Stimulated activated CD8-positive, alpha-beta memory T cell treated with anti-CD3 and anti-CD28 coated beads, Interleukin-12 subunit alpha, Interleukin-12 subunit beta, amount 100 ng/mL, for 24 hours (primary cell): ENCODE results near the gene SERPINB13.

Experiments used
- DNase-seq: peaks from one replicate; pipeline ENCODE4 v3.0.0-alpha.2; 2020; ENCODE audit errors: extremely low read depth

Gene SERPINB13, protein sequence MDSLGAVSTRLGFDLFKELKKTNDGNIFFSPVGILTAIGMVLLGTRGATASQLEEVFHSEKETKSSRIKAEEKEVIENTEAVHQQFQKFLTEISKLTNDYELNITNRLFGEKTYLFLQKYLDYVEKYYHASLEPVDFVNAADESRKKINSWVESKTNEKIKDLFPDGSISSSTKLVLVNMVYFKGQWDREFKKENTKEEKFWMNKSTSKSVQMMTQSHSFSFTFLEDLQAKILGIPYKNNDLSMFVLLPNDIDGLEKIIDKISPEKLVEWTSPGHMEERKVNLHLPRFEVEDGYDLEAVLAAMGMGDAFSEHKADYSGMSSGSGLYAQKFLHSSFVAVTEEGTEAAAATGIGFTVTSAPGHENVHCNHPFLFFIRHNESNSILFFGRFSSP

DNA sequence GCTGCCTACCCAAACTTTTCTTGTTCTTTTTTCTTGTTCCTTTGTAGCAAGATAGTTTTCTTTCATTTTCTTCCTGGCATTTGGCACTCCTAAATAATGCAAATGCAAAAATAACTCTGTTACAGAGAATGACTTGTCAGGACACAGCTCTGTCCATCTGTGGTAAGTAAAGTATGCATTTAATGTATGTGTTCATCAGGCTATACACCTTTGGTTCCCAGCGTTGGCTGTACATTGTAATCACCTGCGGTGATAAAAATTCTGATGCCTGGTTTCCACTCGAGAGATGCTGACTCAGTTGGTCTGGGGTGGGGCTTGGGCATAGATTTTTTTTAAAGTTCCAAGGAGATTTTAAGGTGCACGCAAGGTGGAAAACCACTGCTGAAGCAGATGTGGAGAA is at the start of gene SERPINB13:
Gene SERPINB13 (plus strand): TSS at position 378 of the 400 bp plus-strand sequence. CDS start 1,325 bp downstream, outside the sequence.
- DNase-seq: no peak

- DNase-seq: no peak
Measured at GRCh38 chr18:63539904-63540510, 47.1 kb upstream of the SERPINB13 start.

- no peak for DNase-seq
Measured at GRCh38 chr18:63542069-63542468, 45.1 kb upstream of the SERPINB13 start, which contains the start of gene SERPINB12. TSS of gene SERPINB12 (plus strand) at chr18:63542369. CDS start at chr18:63556160, 13,791 bp downstream.

- no peak for DNase-seq
Measured at GRCh38 chr18:63544017-63544416, 43.1 kb upstream of the SERPINB13 start.

DNA sequence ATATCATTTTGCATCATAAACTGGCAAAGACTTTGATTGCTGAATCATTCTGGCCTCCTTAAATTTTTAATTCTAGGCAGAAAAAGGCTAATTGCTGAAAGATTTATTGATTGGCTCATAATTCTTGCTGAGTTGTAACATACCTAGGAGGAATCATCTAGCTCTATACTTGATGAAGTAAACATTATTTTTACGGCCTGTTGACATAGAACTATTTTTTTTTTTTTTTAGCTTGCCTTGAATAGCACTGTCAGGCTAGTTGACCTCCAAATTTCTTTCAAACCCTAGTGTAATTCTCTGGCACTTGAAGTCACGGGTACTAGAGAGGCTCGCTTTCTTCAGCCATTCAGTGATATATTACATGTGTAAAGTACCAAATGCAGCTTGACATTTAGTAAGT is 42.1 kb upstream of the SERPINB13 start:
- DNase-seq: no peak

DNA sequence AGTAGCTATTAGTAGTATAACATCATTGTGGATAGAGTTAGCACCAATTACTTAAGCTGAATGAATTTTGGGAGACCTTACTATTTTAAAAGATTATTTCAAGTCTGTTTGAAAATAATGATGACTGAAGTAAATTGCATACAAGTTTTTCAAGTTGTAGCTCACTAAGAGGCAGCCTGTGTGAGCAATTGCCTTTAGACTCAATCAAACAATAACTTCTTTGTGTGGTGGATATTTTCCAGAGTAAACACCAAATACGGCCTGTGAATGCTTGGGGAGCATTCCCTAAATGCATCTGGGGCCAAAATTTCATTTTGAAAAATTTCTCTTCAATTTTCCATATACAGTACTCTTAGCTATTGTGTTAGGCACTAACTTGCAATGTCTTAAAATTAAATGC is 37.1 kb upstream of the SERPINB13 start:
- no peak for DNase-seq

DNA sequence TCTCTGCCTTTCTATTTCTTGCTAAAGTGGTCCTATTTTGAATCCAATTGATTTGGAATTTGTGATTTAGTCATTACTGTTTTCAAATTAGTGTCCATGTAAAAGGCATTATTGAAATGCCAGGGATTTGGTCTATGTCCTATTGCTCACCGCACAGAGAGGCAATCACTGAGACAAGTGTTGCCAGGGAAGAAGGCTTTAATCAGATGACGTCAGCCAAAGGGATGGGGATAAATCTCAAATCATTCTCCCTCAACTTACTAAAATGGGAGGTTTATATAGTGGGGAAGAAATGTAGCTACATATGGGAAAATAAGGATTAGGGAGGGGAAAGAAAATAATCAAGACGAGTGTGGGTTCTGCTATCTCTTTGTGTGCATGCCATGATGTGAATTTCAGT is 35.4 kb upstream of the SERPINB13 start:
- no peak for DNase-seq

GRCh38 chr18:63552581-63552980 is 34.6 kb upstream of the SERPINB13 start:
- DNase-seq: no peak

DNA sequence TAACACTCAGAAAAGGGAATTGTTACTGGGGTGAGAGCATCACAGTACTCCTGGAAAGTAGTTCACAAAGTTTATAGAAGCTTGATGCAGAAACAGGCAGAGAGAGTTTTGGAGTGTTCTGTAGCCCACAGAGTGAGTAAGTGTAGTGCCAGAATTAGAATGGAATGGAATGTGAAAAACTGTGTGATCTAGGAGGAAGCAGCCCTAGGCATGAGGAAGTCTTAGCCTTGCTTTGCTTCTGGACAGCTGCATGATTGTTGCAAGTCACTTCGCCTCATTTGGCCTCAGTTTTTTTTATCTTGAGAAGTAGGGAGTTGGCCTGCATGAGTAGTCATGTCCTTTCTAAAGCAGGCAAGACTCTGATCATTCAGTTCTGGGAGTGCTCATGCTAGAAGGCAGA is 34.1 kb upstream of the SERPINB13 start:
- no peak for DNase-seq

DNA sequence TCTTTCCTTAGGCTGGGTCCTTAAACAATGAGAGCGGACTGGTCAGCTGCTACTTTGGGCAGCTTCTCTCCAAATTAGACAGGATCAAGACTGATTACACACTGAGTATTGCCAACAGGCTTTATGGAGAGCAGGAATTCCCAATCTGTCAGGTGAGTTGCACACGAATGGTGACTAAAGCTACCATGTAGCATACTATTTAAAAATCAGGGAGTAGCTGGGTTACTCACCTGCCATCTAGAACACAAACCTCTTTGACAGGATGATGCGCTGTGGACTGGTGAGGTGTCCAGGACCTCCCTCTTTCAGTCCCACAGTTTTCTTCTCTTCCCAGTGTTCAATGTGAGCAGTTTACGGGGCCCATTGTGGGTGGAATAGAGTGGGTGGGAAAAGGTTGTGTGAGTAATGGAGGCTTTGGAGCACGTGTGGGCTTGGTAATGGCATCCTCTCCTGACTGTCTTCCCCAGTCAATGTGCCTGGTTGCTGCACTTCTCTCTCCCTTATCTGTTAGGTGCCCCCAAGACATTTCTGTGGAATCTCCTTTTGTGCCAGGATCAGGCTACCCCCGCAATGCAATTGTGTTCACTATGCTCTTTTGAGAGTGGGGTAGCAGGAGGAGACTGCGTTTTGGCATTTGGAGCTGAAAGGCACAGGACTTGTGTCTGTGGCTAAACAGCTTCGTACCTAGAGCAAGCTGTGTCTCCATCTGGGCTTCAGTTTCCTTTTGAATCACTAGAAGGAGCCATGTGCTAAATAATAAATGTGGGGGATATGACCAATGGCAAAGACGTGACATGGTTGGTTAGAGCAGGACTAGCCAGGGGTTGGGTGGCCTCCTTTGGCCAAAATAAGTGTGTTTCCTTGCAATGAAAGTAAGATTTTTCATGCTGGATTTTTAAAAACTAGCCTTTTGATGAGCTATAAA is 27.3 kb upstream of the SERPINB13 start:
- no peak for DNase-seq

- no peak for DNase-seq
Measured at GRCh38 chr18:63562284-63562683, 24.9 kb upstream of the SERPINB13 start.

GRCh38 chr18:63564021-63564420 is 23.1 kb upstream of the SERPINB13 start:
- no peak for DNase-seq

DNA sequence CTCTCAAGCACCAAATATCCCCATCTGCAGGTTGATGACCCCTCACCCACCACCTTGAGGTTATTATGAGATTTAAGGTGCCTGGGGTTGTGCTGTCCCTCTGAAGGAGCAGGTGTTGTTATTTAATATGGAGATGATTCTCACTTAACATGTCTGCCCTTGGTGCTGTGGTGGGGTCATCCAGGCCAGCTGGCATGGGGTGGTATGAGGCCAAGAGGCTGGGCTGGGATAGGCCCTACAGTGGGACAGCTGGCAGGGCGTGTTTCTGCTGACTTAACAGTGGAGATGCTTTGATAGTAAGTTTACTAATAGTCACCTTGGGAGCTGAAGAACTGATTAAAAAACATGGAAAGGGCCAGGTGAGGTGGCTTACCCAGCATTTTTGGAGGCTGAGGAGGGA is 22.6 kb upstream of the SERPINB13 start:
- DNase-seq: no peak

DNA sequence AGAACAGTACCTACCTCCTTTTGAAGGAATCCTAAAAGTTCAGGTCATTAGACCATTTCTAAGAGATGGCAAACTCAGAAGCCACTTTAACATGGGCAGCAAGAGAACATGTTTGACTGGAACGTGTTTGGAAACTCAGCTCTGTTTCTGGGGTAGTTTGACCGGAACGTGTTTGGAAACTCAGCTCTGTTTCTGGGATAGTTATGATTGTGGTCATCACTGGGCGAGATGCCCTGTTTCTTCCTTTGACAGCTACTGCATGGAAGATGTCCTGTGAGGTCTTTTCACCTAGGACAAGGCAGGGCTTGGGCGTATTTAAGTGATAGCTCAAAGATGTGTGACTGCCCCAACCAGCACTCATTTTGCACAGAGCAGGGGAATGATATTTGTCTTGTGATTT is 19.9 kb upstream of the SERPINB13 start:
- no peak for DNase-seq

- DNase-seq: no peak
Measured at GRCh38 chr18:63567825-63568224, 19.3 kb upstream of the SERPINB13 start.

DNA sequence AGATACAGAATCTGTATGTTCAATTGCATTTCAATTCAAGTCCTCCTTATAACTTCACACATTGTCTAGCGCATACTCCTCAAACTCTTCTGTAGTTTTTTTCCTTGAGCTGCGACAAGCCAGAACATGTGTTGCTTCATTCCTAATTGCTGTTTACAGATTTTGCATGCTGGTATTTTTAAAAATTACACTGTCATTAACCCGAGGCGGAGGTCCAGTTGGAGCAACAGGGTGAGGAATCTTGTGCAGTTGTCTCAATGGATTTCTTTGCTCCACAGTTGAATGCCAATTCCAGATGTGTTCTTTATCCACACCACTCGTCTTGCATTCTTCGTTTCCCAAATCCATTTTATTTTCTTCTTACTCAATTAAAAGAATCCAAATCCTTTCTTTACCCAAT is 16.4 kb upstream of the SERPINB13 start:
- no peak for DNase-seq

GRCh38 chr18:63575681-63576080 is 11.5 kb upstream of the SERPINB13 start:
- no peak for DNase-seq

DNA sequence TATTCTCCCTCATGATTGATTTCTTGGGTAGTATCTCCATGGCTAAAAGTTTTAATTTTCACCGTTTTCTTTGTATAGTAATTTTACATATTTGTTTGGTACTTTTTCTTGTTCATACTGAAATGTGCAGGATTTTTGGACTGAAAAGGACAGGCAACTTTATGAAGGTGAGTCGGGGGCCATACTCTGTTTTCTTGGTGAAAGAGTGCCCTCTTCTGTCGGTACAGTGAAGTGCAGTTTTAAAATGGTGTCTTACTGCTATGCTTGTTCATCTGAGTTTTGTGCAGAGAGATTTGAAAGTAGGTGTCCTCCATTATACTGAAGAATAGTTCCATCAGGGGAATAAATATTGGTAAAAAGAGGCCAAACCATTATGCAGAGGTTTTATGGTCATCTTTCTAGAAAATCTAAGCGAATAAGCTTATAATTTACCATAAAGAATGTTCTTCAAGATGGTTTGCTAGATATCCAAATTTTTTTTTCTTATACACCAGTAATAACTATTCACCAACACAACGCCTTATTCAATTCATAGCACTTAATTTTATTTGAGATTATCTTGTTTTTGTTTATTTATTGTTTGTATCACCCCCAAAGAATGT is 8.7 kb upstream of the SERPINB13 start:
- no peak for DNase-seq

DNA sequence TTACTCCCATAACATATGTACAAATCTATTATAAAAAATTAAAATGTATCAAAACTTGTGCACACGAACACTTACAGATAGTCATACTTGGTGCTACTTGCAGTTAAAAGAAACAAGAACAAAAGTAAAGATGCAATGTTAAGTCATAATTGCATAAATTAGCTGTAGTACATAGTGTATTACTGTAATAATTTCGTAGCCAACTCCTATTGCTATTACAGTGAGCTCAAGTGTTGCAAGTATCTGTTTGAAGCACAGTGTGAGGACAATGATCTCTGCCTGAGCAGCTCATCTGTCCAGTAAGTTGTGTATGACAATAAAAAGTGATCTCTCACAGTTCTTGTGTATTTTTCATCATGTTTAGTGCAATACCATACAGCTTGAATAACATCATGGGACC is 7.5 kb upstream of the SERPINB13 start:
- DNase-seq: no peak

DNA sequence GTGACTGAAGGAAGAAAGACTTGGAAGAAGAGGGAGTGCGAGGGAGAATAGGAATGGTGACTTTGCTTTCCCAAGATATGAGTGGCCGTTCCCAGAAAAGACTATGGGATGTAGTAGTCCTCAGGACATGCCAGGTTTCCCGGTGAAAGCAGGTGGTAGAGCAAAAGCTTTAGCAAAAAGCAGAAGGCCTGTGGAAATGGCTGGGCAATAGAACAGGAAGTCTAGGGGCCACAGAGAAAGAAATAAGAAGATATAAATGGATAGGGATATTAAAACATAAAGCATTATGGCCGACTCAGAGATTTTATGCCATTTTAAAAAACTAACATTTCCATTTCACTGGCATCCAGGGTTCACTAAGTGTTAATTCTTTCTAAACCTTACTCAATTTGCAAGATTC is 1.2 kb upstream of the SERPINB13 start:
- no peak for DNase-seq

GRCh38 chr18:63586431-63586830 is 712 bp upstream of the SERPINB13 start:
- DNase-seq: no peak

DNA sequence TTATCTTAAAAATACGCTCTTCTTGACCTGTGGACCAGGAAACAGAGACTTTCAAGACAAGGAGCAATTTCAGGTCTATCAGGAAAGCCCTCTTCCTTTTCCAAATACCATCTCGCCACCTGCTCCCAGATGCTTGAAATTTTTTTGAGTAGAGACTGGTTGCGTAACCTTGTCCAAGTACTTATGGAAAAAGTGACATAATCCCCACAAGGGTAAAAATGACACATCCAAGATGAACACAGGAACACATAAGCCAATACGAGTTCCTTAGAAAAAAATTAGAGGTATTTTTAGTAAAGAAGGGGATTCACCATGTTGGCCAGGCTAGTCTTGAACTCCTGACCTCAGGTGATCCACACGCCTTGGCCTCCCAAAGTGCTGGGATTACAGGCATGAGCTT is 1.8 kb downstream of the SERPINB13 start:
- DNase-seq: no peak
